GM21367 (cell line): ENCODE measurements around the gene NCKAP5.

Experiments used
- ATAC-seq: cut with Tn5 transposase; IDR thresholded peaks from one replicate; pipeline ENCODE4 v1.9.1; 2021; ENCODE audit not compliant: unreplicated experiment

Gene NCKAP5

GRCh38 chr2:133432778-133433177 is 135.5 kb downstream of the NCKAP5 start:
- no peak for ATAC-seq

DNA sequence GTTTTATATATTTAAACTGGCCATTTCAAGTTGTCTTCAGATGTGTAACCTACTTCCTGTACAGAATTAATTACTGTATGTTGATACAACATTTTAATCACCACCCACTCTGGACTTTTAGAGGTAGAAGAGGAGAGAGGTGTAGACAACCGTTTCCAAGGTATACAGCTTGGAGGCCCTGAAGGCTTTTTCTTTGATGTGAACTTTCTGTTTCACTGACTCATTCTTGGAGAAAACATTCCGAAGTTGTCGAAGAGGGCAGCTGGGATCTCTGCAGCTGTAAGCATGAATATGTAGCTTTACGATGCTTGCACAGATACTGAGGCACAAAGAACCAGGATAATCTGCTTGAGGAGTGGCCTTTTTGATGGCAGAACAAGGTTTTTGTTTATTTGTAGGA is 137.0 kb downstream of the NCKAP5 start:
- ATAC-seq: no peak

GRCh38 chr2:133426791-133427190 is 141.5 kb downstream of the NCKAP5 start:
- ATAC-seq: no peak

DNA sequence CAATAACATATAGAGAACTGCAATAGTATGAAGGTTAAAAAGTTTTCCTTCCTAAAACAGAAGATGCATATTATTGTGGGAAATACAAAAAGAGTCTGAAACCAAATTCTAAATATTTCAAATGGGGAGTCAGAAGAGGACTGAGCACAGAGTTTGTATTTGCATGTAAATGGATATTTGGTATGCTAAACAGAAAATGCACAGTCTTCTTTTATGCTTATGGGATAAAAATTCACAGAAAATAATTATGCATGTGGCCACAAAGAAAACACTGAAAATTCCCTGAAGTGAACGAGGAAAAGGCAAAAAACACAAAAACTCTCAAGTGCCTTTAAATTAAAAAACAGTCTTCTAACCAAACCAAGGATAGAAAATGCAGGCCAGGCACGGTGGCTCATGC is 142.7 kb downstream of the NCKAP5 start:
- ATAC-seq: no peak

DNA sequence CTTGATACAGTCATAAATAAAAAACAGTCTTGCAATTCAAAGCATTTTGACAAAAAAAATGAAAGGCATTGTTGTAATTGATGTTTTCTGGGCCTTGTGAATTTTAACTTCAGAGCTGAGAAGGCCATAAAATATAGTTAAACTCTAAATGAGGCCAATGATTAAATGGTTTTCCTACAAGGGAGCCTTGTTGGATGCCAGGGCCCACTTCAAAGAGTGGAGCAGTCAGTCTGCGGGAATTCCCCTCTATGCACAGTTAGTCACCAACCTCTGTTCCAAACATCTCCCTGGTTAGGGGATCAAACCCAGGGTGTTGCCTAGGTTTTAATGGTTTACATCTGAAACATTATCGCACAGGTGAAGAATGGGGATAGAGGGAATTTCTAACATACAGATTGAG is 143.4 kb downstream of the NCKAP5 start:
- ATAC-seq: no peak

DNA sequence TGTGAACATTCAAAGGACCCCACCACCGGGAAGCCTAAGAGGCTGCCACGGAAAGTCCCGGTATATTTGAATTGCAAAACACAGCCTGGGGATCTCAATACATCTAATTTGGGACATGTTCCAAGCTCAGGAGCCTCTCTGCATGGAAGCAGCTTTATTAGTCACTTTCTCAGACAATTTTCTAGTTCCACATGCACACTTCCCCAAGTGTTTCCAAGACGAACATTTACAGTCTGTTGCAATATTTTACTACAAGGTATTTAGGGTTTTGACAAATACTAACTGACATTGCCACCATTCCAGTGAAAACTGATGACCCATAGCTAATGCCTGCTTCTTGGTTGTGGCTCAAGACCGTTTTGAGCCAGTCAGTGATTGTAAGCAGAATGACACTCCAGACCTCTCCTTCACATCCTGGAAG is 145.3 kb downstream of the NCKAP5 start:
- ATAC-seq: no peak

- no peak for ATAC-seq
These were observed 146.5 kb downstream of the NCKAP5 start for GRCh38 chr2:133421516-133422324.

DNA sequence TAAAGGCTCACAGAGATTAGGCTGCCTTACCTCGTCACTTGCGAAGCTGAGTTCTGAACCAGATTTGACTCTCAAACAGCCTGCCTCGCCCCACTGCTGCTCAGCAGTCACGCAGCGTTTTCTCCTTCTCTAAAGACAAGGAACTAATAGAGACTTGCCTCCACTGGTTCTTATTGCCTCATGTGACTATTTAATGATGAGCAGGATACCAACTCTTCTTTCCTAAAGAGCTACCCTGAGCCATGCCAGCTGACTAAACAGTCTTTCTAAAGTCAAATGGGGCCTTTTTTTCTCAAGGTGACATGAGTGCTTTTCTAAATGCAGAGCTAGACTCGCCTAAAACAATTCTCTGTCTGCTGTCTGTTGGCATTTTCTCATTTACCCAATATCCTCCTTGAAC is 147.5 kb downstream of the NCKAP5 start:
- ATAC-seq: no peak

DNA sequence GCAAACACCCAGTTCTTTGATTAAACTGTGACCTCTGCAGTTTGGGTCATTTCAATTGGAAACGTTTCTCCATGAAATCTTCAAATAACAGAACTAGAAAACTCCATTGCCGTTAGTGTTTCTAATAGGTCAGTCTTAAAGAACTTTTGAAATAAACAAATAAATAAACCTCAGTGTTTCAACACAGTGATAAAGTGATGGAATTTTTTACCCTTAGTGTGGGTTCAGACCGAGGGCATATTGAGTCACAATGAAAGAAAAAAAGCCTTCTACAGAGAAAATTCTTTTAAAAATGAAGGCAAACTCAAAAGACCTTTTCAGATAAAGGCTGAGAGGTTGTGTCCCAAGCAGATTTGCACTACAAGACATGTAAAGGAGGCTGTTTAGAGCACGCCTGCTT is 149.6 kb downstream of the NCKAP5 start:
- ATAC-seq: no peak

GRCh38 chr2:133418021-133418420 is 150.2 kb downstream of the NCKAP5 start:
- no peak for ATAC-seq

DNA sequence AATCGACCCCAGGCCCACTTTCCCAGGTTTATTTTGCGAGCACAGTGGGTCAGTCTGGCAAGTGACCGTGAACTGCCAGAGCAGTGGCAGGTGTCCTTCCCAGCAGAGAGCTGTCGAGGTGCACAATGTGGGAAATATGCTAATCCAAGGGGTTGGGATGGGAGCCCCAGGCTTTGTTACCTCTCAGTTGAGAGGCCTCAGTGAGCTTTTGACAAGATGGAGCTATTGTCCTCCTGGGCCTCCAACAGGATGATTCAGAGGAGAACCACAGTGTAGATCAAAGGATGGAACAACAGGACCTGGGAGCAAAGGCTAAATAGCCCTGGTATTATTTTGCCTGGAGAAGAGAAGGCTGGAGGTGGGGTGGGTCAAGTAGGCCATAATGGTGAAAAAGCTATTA is 150.8 kb downstream of the NCKAP5 start:
- ATAC-seq: no peak

- ATAC-seq: no peak
These were observed 151.5 kb downstream of the NCKAP5 start for GRCh38 chr2:133416736-133417135.

DNA sequence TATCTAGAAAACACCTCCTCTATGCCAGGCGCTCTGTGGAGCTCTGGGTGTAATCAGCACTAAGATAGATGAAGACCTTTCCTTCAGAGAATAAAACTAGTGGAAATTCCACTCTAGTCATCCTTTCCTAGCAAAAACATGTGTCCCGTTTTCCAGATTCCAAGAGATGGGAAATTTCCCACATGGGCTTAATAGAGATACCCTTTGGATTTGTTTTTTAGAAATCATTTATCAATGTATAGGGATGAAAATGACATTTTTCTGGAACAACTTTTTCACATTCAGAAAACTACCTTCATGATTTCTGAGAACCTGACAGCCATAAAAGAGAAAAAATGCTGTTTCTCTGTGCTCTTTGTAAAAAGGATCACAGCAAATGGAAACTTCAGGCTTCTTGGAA is 152.1 kb downstream of the NCKAP5 start:
- ATAC-seq: no peak

DNA sequence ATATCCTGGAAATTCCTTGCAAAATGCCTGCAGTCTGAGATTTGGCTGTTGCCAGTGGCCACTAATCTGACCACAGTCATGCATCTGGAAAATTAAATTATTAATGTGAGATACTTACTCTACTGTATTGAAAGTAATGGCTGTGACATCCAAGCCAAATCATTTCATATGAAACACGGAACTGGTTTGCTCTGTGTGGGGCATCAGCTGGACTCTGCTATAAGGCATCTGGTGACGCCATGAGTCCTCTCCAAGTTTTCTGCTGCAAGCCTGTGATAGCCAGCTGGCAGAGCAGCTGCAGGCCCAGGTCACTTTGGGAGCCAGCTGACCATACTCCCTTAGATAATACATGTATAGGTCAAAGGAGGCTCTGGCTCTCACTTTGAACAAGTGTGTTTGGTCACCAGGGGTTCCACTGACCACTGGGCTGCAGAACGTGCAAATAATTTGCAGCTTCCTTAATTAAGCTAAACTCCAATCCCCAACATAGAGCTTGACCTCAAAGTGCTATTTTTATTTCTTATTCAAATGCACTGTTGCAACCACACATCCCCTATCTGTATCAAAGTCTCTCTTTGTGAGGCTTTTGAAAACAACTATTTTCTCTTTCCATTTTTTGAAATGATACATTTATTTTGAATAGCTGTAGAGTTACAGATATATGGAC is 152.9 kb downstream of the NCKAP5 start:
- ATAC-seq: no peak

GRCh38 chr2:133414486-133415209 is 153.6 kb downstream of the NCKAP5 start:
- ATAC-seq: no peak

DNA sequence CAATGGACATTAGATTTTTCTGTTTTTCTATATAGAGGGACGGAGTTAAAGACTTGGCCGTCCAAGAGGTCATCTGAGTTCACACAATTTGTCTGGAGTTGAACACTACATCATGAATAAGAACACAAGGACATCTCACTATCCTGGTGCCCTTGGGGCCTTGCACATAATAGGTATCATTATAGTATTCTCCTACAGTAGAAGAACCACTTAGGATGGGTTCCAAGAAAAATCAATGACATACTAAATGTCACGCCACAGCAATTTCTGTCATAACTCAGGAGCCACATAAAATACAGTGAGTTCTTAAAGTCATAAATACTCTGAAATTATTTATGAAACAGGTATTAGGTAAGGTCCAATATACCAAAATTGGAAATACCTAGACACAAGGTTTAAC is 154.4 kb downstream of the NCKAP5 start:
- no peak for ATAC-seq

GRCh38 chr2:133412694-133413093 is 155.6 kb downstream of the NCKAP5 start:
- ATAC-seq: no peak

DNA sequence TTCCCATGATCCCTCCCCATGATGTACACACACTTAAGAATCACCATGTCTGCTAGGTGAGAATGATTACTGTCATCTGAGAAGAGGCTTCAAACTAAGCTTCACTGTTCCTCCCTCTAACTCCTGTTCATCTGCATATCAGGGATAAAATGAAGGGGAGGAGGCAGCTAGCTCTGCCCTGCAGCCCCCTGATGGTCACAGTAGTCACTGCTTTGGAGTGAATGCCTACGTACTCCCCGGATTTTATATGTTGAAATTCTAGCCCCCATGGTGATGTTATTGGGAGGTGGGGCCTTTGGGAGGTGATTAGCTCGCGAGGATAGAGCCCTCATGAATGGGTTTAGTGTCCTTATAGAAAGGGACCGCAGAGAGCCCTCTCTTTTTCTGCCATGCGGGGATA is 156.4 kb downstream of the NCKAP5 start:
- no peak for ATAC-seq

- no peak for ATAC-seq
These were observed 157.2 kb downstream of the NCKAP5 start for GRCh38 chr2:133411101-133411500.

- ATAC-seq: no peak
These were observed 158.5 kb downstream of the NCKAP5 start for GRCh38 chr2:133409581-133410285.

- no peak for ATAC-seq
These were observed 159.6 kb downstream of the NCKAP5 start for GRCh38 chr2:133408671-133409070.
